Endothelial cell of umbilical vein (primary cell): ENCODE results near the gene ENO2. TPM values are rescaled to one million over a fixed set of nuclear protein-coding genes. Genes with fewer than 3 reads are reported as not detected.

ENCODE experiments used
- BruUV-seq: library from RNA; stranded (reverse); fragments of 400-500 nt; replicated peaks from 2 replicates; lab custom pipeline; 2021; lab: Mats Ljungman, UMichigan
- CTCF ChIA-PET: fragments of 300-600, 350-600 bp; sonication (Branson Sonifier 250); formaldehyde crosslinking; loops from one replicate; lab custom pipeline; 2021; ENCODE audit warnings: antibody characterized with exemption, inconsistent platforms; lab: Charles Lee
- POLR2A ChIA-PET: fragments of 300-600, 350-600 bp; sonication (Branson Sonifier 250); formaldehyde crosslinking; loops from one replicate; lab custom pipeline; 2021; ENCODE audit warnings: antibody characterized with exemption, inconsistent platforms; lab: Charles Lee
- DNase-seq: peaks from one replicate; pipeline ENCODE4 v3.0.0-alpha.2; 2011; ENCODE audit warnings: low read depth, low spot score
- FAIRE-seq: peaks from 2 replicates; lab custom pipeline; 2011; peaks lifted over from hg19 to GRCh38; lab: Jason Lieb, UNC
- H2AFZ ChIP-seq: 2 replicates; pipeline ENCODE4 v1.6.0; 2012; ENCODE audit warnings: low read depth, low read length, control low read depth, inconsistent platforms
- H3K27ac ChIP-seq: 2 replicates; pipeline ENCODE4 v1.5.1; 2011; ENCODE audit warnings: low read depth, mild to moderate bottlenecking, control low read depth, low read length, moderate library complexity; ENCODE audit not compliant: insufficient read depth
- H3K27me3 ChIP-seq, 2 experiments: 2 replicates each; pipeline versions ENCODE4 v1.6.0 to v1.6.1; 2011; ENCODE audit warnings: low read length in 2 of 2, mixed read lengths in 1 of 2; ENCODE audit not compliant: control insufficient read depth in 2 of 2, insufficient read depth in 2 of 2
- H3K36me3 ChIP-seq, 2 experiments: 2 replicates in 1 of 2; 3 replicates in 1 of 2; pipeline ENCODE4 v1.5.1; 2011; ENCODE audit warnings: low read length in 2 of 2, mild to moderate bottlenecking in 1 of 2, moderate library complexity in 1 of 2; ENCODE audit not compliant: control insufficient read depth in 2 of 2, insufficient read depth in 2 of 2; ENCODE audit errors: extremely low read depth in 1 of 2
- H3K4me1 ChIP-seq: 3 replicates; pipeline ENCODE4 v1.5.1; 2011; ENCODE audit warnings: mild to moderate bottlenecking, low read length; ENCODE audit not compliant: control insufficient read depth, insufficient read depth; ENCODE audit errors: extremely low read depth
- H3K4me2 ChIP-seq: 2 replicates; pipeline ENCODE4 v1.6.1; 2011; ENCODE audit warnings: low read length, control low read depth, mixed read lengths; ENCODE audit not compliant: insufficient read depth
- H3K4me3 ChIP-seq, 3 experiments: fragments of 200-600 bp in 1 of 3; sonication (generic), shearing (Covaris generic) in 1 of 3; replicated peaks in 1 of 3; 2 replicates each; pipeline ENCODE4 v1.5.1; 2011 to 2016; ENCODE audit warnings: control low read depth in 3 of 3, low read length in 3 of 3, mild to moderate bottlenecking in 2 of 3, inconsistent platforms in 1 of 3, low read depth in 1 of 3, moderate library complexity in 1 of 3; ENCODE audit not compliant: insufficient read depth in 1 of 3
- H3K79me2 ChIP-seq: 2 replicates; pipeline ENCODE4 v1.6.0; 2012; ENCODE audit warnings: low read length, inconsistent platforms; ENCODE audit not compliant: control insufficient read depth, insufficient read depth
- H3K9ac ChIP-seq: replicated peaks from 2 replicates; pipeline ENCODE3; 2011; ENCODE audit warnings: low read length, control low read depth; ENCODE audit not compliant: insufficient read depth; ENCODE audit errors: extremely low read depth
- H3K9me1 ChIP-seq: replicated peaks from 3 replicates; pipeline ENCODE4 v1.6.0; 2011; ENCODE audit warnings: mild to moderate bottlenecking, low read length; ENCODE audit not compliant: control insufficient read depth, insufficient read depth; ENCODE audit errors: extremely low read depth
- H3K9me3 ChIP-seq: replicated peaks from 2 replicates; pipeline ENCODE4 v1.5.1; 2012; ENCODE audit warnings: low read length, inconsistent platforms; ENCODE audit not compliant: control insufficient read depth, insufficient read depth
- H4K20me1 ChIP-seq: replicated peaks from 2 replicates; pipeline ENCODE3; 2011; ENCODE audit warnings: mild to moderate bottlenecking, low read length; ENCODE audit not compliant: control insufficient read depth, insufficient read depth; ENCODE audit errors: extremely low read depth
- CTCF ChIP-seq, 2 donors: IDR thresholded peaks; 1 replicate in 1 of 2; 2 replicates in 1 of 2; pipeline ENCODE4 v1.5.1; 2011; ENCODE audit warnings: low read length in 2 of 2, mild to moderate bottlenecking in 2 of 2, moderate library complexity in 2 of 2, control low read depth in 1 of 2, inconsistent platforms in 1 of 2, low read depth in 1 of 2; ENCODE audit not compliant: insufficient read depth in 1 of 2; ENCODE audit errors: extremely low read depth in 1 of 2
- FOS ChIP-seq: IDR thresholded peaks from 2 replicates; pipeline ENCODE4 v1.6.1; 2011; ENCODE audit warnings: mild to moderate bottlenecking, low read length, moderate library complexity, borderline replicate concordance; ENCODE audit not compliant: insufficient read depth
- GATA2 ChIP-seq: IDR thresholded peaks from 2 replicates; pipeline ENCODE4 v1.7.0; 2011; ENCODE audit warnings: low read depth, mild to moderate bottlenecking, moderate library complexity, mixed read lengths, low read length; ENCODE audit not compliant: insufficient read length, insufficient read depth
- POLR2AphosphoS5 ChIP-seq: IDR thresholded peaks from 2 replicates; pipeline ENCODE4 v1.6.1; 2012; ENCODE audit warnings: low read depth, mild to moderate bottlenecking, control low read depth, low read length, moderate library complexity; ENCODE audit not compliant: insufficient read depth
- dilution Hi-C: fragments of 300-500 bp; cut with MboI; formaldehyde crosslinking; loops from one replicate; pipeline ENCODE4 v1.15.0; 2019; ENCODE audit warnings: low sequenced_read_pairs; ENCODE audit not compliant: extremely low pct_ligation_motif_present
- intact Hi-C: fragments of 100-400 bp; cut with micrococcal nuclease; formaldehyde crosslinking; loops from one replicate; pipeline ENCODE4 v1.10.0; 2022
- polyA plus RNA-seq, 4 experiments: library from polyadenylated mRNA; depleted of rRNA in 3 of 4; stranded (reverse) in 3 of 4; unstranded in 1 of 4; fragments of >200 nt; gene quantifications; 2 replicates each; pipeline versions ENCODE4 v1.2.1 to v1.2.3, GENCODE V29; 2011 to 2012; ENCODE audit warnings: missing spikeins in 1 of 4
- total RNA-seq: library from RNA; stranded (reverse); gene quantifications from 2 replicates; pipeline ENCODE4 v1.2.3, GENCODE V29; 2021

The ENO2 gene
- total and polyA plus RNA-seq, 2 donors (not counting 3 experiments of a cell fraction or from before 2014, with no cell fraction given), result 11.4 to 18.6 TPM

GRCh38 chr12:6948873-6949594 lies 34.7 kb downstream of the ENO2 start:
- no peaks in the 10 kb centered on the region for H3K79me2 ChIP-seq
- H3K27me3 ChIP-seq, result no peaks in the 10 kb centered on the region
- BruUV-seq, result no TSS peak
- no peak overlapping the region for H3K27ac ChIP-seq
- no peaks in the 10 kb centered on the region for H4K20me1 ChIP-seq
- no peaks in the 10 kb centered on the region for H3K9me1 ChIP-seq
- H3K9ac ChIP-seq, result no peak overlapping the region
- dilution Hi-C loops, result no loop called here
- CTCF ChIA-PET, result interaction anchor here (0.7 to 1.7 kb wide), 4 partner anchors 12 to 164 kb away, joined by 3 to 6 read pairs (median 4); no protein-coding TSS in a partner anchor
- no peak for FAIRE-seq
- intact Hi-C loops, result no loop called here
- H2AFZ ChIP-seq, result no peak overlapping the region
- H3K4me1 ChIP-seq, result peaks cover 27% of the 10 kb centered on the region
- H3K36me3 ChIP-seq, result no peaks in the 10 kb centered on the region
- DNase-seq, result no peak
- no peak overlapping the region for H3K4me3 ChIP-seq
- POLR2A ChIA-PET, result no interaction called here
- H3K4me2 ChIP-seq, result no peak overlapping the region
- H3K9me3 ChIP-seq, result no peaks in the 10 kb centered on the region
- TF ChIP-seq CTCF (IDR thresholded peaks at IDR 0.05; ENCODE audit: extremely low read depth in 1 of 2, insufficient read depth in 1 of 2, low read depth in 1 of 2, low read length in 2 of 2) (peak; percentile 2 to 4), FOS (no peak), GATA2 (no peak), POLR2AphosphoS5 (no peak)
